ENCODE measurements around the gene GLI3.

DNA sequence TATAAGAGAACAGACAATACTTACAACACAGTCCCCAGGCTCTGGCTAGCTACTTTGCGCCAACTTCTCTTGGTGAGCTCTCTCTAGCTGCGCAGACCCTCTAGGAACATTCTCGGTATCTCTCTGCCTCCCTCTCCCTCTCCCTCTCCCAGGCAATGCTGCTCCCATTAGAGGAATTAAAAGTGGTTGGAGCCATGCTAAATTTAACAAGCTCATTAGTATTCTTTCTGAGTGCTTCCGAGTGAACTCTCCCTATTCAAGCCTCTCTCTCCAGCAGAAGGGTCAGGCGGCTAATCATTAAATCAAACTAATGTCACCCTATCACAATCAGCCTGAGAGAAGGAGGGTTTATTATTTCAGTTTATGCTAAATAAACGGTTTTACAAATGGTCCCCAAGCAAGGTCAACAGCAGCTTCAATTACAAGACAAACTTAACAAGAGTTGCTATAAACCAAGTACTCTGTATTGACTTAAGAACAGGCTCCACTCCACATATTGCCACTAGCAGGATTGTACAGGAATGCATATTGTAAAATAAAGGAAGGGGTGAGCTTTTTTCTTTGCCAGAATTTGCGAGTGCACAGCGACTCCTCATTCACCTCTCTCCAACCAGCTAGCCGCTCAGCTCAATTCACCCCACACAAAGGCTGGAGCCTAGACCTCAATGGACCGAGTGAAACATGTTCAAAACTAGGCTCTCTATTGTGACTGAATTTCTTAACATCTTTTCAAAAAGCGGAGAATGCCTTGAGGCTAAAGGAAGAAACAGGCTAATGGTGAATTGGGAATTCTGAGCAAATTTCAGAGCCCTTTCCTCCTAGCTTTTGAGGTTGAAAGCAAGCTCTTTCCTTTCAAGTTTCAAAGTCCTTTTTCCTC lies 84.4 kb downstream of the GLI3 start:
- TF ChIP-seq TEAD4 (IDR thresholded peaks at IDR 0.05; ENCODE audit: low read depth, low read length) (no peak), GTF2F1 (IDR thresholded peaks at IDR 0.05; ENCODE audit: borderline replicate concordance, low read depth, low read length) (no peak), EZH2 (IDR thresholded peaks at IDR 0.05; ENCODE audit: low read depth, low read length, severe bottlenecking) (no peak), E2F6 (IDR thresholded peaks at IDR 0.05) (no peak), SRF (IDR thresholded peaks at IDR 0.05; ENCODE audit: low read depth, low read length) (no peak), SP2 (IDR thresholded peaks at IDR 0.05; ENCODE audit: low read length) (no peak)
- TF ChIP-seq, protein P1, sequence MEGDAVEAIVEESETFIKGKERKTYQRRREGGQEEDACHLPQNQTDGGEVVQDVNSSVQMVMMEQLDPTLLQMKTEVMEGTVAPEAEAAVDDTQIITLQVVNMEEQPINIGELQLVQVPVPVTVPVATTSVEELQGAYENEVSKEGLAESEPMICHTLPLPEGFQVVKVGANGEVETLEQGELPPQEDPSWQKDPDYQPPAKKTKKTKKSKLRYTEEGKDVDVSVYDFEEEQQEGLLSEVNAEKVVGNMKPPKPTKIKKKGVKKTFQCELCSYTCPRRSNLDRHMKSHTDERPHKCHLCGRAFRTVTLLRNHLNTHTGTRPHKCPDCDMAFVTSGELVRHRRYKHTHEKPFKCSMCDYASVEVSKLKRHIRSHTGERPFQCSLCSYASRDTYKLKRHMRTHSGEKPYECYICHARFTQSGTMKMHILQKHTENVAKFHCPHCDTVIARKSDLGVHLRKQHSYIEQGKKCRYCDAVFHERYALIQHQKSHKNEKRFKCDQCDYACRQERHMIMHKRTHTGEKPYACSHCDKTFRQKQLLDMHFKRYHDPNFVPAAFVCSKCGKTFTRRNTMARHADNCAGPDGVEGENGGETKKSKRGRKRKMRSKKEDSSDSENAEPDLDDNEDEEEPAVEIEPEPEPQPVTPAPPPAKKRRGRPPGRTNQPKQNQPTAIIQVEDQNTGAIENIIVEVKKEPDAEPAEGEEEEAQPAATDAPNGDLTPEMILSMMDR (IDR thresholded peaks at IDR 0.05; ENCODE audit: control extremely low read depth in 1 of 3, insufficient read depth in 1 of 3, low read depth in 1 of 3, low read length in 3 of 3): no peak
